NCI-H2196 (cell line): ENCODE results near the gene CDK13.
"Not testable (repeated sequence)": the region's sequence is repeated elsewhere in the genome, so short reads cannot be mapped to it uniquely, and the experiment has no call there.

ENCODE experiments used
- DNase-seq: peaks from one replicate; lab custom pipeline; 2025; ENCODE audit not compliant: unreplicated experiment; lab: John Stamatoyannopoulos, UW

CDK13 gene

GRCh38 chr7:40145596-40146130, 195.6 kb downstream of the CDK13 start:
- not testable (repeated sequence) for DNase-seq

GRCh38 chr7:40147371-40148246, 197.6 kb downstream of the CDK13 start:
- no peak for DNase-seq

- DNase-seq, result not testable (repeated sequence)
Observed at GRCh38 chr7:40148247-40148580, 198.2 kb downstream of the CDK13 start.

GRCh38 chr7:40148671-40149070, 198.6 kb downstream of the CDK13 start:
- DNase-seq, result no peak
